Measurements from ENCODE around the gene CDHR3.
"Not testable (repeated sequence)": the region's sequence is repeated elsewhere in the genome, so short reads cannot be mapped to it uniquely, and the experiment has no call there.

Gene CDHR3

GRCh38 chr7:105996860-105997737 is 34.0 kb downstream of the CDHR3 start:
- no peak for DNase-seq (ENCODE audit: low spot score)

- no peak for DNase-seq (ENCODE audit: low spot score)
These were observed 36.2 kb downstream of the CDHR3 start for GRCh38 chr7:105999256-105999655.

- DNase-seq (ENCODE audit: low spot score), result no peak
These were observed 38.1 kb downstream of the CDHR3 start for GRCh38 chr7:106001196-106001595.

GRCh38 chr7:106001886-106002285 is 38.8 kb downstream of the CDHR3 start:
- no peak for DNase-seq (ENCODE audit: low spot score)

GRCh38 chr7:106003525-106004064 is 40.5 kb downstream of the CDHR3 start:
- no peak for DNase-seq (ENCODE audit: low spot score)

GRCh38 chr7:106006906-106007305 is 43.8 kb downstream of the CDHR3 start:
- DNase-seq (ENCODE audit: low spot score), result no peak

- DNase-seq (ENCODE audit: low spot score), result not testable (repeated sequence)
These were observed 44.7 kb downstream of the CDHR3 start for GRCh38 chr7:106007796-106008195.

- DNase-seq (ENCODE audit: low spot score), result peak; percentile 96
These were observed 46.6 kb downstream of the CDHR3 start for GRCh38 chr7:106009503-106010226.

GRCh38 chr7:106010331-106010730 is 47.3 kb downstream of the CDHR3 start:
- DNase-seq (ENCODE audit: low spot score), result no peak

GRCh38 chr7:106010866-106011265 is 47.8 kb downstream of the CDHR3 start:
- no peak for DNase-seq (ENCODE audit: low spot score)

GRCh38 chr7:106012184-106012583 is 49.1 kb downstream of the CDHR3 start:
- no peak for DNase-seq (ENCODE audit: low spot score)

GRCh38 chr7:106012935-106013439 is 49.9 kb downstream of the CDHR3 start:
- DNase-seq (ENCODE audit: low spot score), result peak; percentile 69

GRCh38 chr7:106015381-106016218 is 52.5 kb downstream of the CDHR3 start:
- no peak for DNase-seq (ENCODE audit: low spot score)

GRCh38 chr7:106016331-106016730 is 53.3 kb downstream of the CDHR3 start:
- no peak for DNase-seq (ENCODE audit: low spot score)

GRCh38 chr7:106017657-106018056 is 54.6 kb downstream of the CDHR3 start:
- DNase-seq (ENCODE audit: low spot score), result no peak

- peak; percentile 17 for DNase-seq (ENCODE audit: low spot score)
These were observed 55.8 kb downstream of the CDHR3 start for GRCh38 chr7:106018566-106019469.

- DNase-seq (ENCODE audit: low spot score), result no peak
These were observed 56.4 kb downstream of the CDHR3 start for GRCh38 chr7:106019470-106019820.

GRCh38 chr7:106021151-106022067 is 58.3 kb downstream of the CDHR3 start:
- DNase-seq (ENCODE audit: low spot score), result no peak

- DNase-seq (ENCODE audit: low spot score), result no peak
These were observed 59.2 kb downstream of the CDHR3 start for GRCh38 chr7:106022193-106022821.
